SK-N-SH treated with all-trans-retinoic acid at 6 μM for 48 hours (cell line): ENCODE measurements around the gene NEGR1.

Experiments used
- BACH2 ChIP-seq: fragments of 250-450 bp; sonication (Bioruptor Pico); IDR thresholded peaks from 2 replicates; pipeline ENCODE4 v1.9.0; 2021; ENCODE audit warnings: mild to moderate bottlenecking, borderline replicate concordance
- GLIS3 ChIP-seq: fragments of 250-450 bp; sonication (Bioruptor Pico); IDR thresholded peaks from 2 replicates; pipeline ENCODE4 v1.5.0; 2020; ENCODE audit warnings: mild to moderate bottlenecking, moderate library complexity
- TSHZ2 ChIP-seq: fragments of 250-450 bp; sonication (Bioruptor Pico); IDR thresholded peaks from 2 replicates; pipeline ENCODE4 v1.5.0; 2020; ENCODE audit warnings: mild to moderate bottlenecking, moderate library complexity
- ZFP3 ChIP-seq: fragments of 250-450 bp; sonication (Bioruptor Pico); IDR thresholded peaks from 2 replicates; pipeline ENCODE4 v1.5.0; 2020; ENCODE audit warnings: mild to moderate bottlenecking, moderate library complexity
- ZFP30 ChIP-seq: fragments of 450-650 bp; formaldehyde crosslinking; IDR thresholded peaks from 2 replicates; pipeline ENCODE4 v1.5.0; 2022; ENCODE audit warnings: mild to moderate bottlenecking, moderate library complexity
- ZNF70 ChIP-seq: fragments of 450-650 bp; formaldehyde crosslinking; IDR thresholded peaks from 2 replicates; pipeline ENCODE4 v1.5.0; 2020; ENCODE audit warnings: mild to moderate bottlenecking, moderate library complexity

DNA sequence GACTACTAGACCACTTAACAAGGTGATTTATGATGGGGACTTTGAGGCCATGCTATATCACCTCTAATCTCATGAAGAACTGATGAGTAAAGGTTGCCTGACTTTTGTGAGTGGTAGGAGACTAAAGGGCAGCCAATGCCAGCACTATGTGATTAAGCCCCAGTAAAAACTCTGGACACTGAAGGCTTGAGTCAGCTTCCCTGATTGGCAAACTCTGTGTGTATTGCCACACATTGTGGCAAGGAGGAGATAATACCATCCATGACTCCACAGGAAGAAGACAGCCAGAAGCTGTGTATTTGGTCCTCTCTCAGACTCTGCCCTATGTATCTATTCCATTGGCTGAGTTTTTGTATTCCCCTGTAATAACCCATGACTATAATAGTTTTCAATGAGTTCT, 788.2 kb downstream of the NEGR1 start:
- TF ChIP-seq ZFP30 (CRISPR knock-in tag) (no peak), ZFP3 (CRISPR knock-in tag) (no peak), ZNF70 (CRISPR knock-in tag) (no peak), BACH2 (no peak), GLIS3 (CRISPR knock-in tag) (no peak), TSHZ2 (CRISPR knock-in tag) (no peak)
